ENCODE results near the gene SCN2B. TPM values are rescaled to one million over a fixed set of nuclear protein-coding genes. Genes with fewer than 3 reads are reported as not detected.

Gene SCN2B
- polyA plus RNA-seq, 1 of the 3 experiments (the other 2 are of a cell fraction) = 0.05 TPM

DNA sequence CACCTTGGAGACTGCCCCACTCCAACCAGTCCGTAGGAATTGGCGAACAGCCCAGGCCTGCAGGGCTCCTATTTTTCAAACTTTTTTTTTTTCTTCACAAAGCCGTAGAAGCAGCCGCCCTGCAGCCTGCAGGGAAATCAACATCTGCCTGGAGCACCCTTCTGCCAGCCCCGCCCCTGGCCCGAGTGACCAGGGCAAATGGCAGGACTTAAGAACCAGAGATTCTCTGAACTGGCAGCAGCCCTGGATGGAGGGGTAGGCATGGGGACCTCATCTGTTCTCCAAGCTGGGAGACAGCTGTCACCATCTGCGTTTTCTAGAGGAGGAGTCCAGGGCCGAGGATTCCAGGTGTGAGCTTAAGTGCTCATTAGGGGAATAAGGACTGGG, 5.6 kb downstream of the SCN2B start:
- no peak overlapping the region for H3K4me2 ChIP-seq
- no peaks in the 10 kb centered on the region for H3F3A ChIP-seq (replicated peaks; ENCODE audit: insufficient read depth)
- no peak overlapping the region for H3K9ac ChIP-seq
- WGBS (ENCODE audit: low lambda C conversion rate) = 52% methylated on average over 8 of the region's 8 CpGs
- H3K36me3 ChIP-seq (replicated peaks in 1 of 2; ENCODE audit: control insufficient read depth in 1 of 2, insufficient read depth in 2 of 2, low read length in 1 of 2) = no peaks in the 10 kb centered on the region
- H2AFZ ChIP-seq (ENCODE audit: low read depth) = no peak overlapping the region
- H3K27ac ChIP-seq (ENCODE audit: low read depth in 2 of 2, low read length in 1 of 2) = no peak overlapping the region
- ChIA-PET POLR2A (no interaction called here), CTCF (interaction anchor here (0.7 to 6.3 kb wide), 36 partner anchors 8 to 358 kb away, joined by 3 to 246 read pairs (median 4); partner anchors contain the start of gene SCN4B)
- H3K4me3 ChIP-seq (ENCODE audit: low read depth in 2 of 2, low read length in 1 of 2) = no peak overlapping the region
- no peaks in the 10 kb centered on the region for H3K79me2 ChIP-seq (ENCODE audit: insufficient read depth)
- H4K20me1 ChIP-seq (ENCODE audit: insufficient read depth) = no peaks in the 10 kb centered on the region
- no peak for DNase-seq
- no peaks in the 10 kb centered on the region for H3K9me2 ChIP-seq
- H3K9me3 ChIP-seq = no peaks in the 10 kb centered on the region
- TF ChIP-seq FOXM1 (IDR thresholded peaks at IDR 0.05; ENCODE audit: low read depth) = no peak
- TF ChIP-seq RCOR1 (IDR thresholded peaks at IDR 0.05; ENCODE audit: low read length) = no peak
- TF ChIP-seq CHD2 (IDR thresholded peaks at IDR 0.05; ENCODE audit: low read length, partially characterized antibody) = no peak
- TF ChIP-seq JUND (IDR thresholded peaks at IDR 0.05) = no peak
- TF ChIP-seq ELF1 (IDR thresholded peaks at IDR 0.05) = no peak
- peaks cover 0 to 2% of the 10 kb centered on the region in 2 experiments; a peak in 1 of 4 replicates for H3K4me1 ChIP-seq (ENCODE audit: control insufficient read depth in 1 of 2, insufficient read depth in 2 of 2, low read depth in 1 of 2, low read length in 1 of 2)
- H3K27me3 ChIP-seq (ENCODE audit: insufficient read depth) = peaks cover 38% of the 10 kb centered on the region

DNA sequence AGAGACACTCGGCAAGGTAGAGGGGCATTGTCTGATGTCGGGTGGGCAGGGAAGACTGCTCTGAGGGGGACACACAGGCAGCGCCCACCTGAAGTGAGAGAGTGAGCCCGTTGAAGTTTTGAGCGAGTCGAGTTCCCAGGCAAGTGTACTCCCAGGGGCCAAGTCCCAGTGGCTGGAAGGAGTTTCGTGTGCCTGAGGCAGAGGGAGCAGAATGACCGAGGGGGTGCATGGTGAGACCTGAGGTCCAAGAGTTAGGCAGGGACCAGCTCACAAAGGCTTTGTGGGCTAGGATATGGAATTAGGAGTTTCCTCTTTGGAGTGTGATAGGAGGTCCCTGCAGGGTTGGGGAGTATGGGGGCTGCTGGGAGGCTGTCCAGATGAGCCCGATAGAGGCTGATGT, 6.2 kb downstream of the SCN2B start:
- 41% methylated on average over 9 of the region's 9 CpGs for WGBS (ENCODE audit: low lambda C conversion rate)
- no peaks in the 10 kb centered on the region for H3K9me3 ChIP-seq
- no peak overlapping the region for H3K9ac ChIP-seq
- no peak overlapping the region for H3K27ac ChIP-seq (ENCODE audit: low read depth in 2 of 2, low read length in 1 of 2)
- DNase-seq = no peak
- no peak overlapping the region for H2AFZ ChIP-seq (ENCODE audit: low read depth)
- no peaks in the 10 kb centered on the region for H4K20me1 ChIP-seq (ENCODE audit: insufficient read depth)
- peaks cover 31% of the 10 kb centered on the region for H3K27me3 ChIP-seq (ENCODE audit: insufficient read depth)
- H3K9me2 ChIP-seq = no peaks in the 10 kb centered on the region
- POLR2A ChIA-PET = interaction anchor here (1.2 kb wide), 1 partner anchor 14 kb away, joined by 3 read pairs; no protein-coding TSS in a partner anchor
- no peaks in the 10 kb centered on the region for H3K36me3 ChIP-seq (replicated peaks in 1 of 2; ENCODE audit: control insufficient read depth in 1 of 2, insufficient read depth in 2 of 2, low read length in 1 of 2)
- H3K4me1 ChIP-seq (ENCODE audit: control insufficient read depth in 1 of 2, insufficient read depth in 2 of 2, low read depth in 1 of 2, low read length in 1 of 2) = peaks cover 0 to 2% of the 10 kb centered on the region in 2 experiments; a peak in 1 of 4 replicates
- TF ChIP-seq, protein P1, sequence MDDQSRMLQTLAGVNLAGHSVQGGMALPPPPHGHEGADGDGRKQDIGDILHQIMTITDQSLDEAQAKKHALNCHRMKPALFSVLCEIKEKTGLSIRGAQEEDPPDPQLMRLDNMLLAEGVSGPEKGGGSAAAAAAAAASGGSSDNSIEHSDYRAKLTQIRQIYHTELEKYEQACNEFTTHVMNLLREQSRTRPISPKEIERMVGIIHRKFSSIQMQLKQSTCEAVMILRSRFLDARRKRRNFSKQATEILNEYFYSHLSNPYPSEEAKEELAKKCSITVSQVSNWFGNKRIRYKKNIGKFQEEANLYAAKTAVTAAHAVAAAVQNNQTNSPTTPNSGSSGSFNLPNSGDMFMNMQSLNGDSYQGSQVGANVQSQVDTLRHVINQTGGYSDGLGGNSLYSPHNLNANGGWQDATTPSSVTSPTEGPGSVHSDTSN (IDR thresholded peaks at IDR 0.05) = no peak
- TF ChIP-seq RCOR1 (IDR thresholded peaks at IDR 0.05; ENCODE audit: low read length) (no peak), TCF12 (IDR thresholded peaks at IDR 0.05) (no peak), MEF2A (IDR thresholded peaks at IDR 0.05; ENCODE audit: borderline replicate concordance, low read depth) (no peak), MXI1 (IDR thresholded peaks at IDR 0.05; ENCODE audit: low read depth, low read length) (no peak), NRF1 (IDR thresholded peaks at IDR 0.05; ENCODE audit: low read depth, low read length) (no peak)
- TF ChIP-seq, protein P2, sequence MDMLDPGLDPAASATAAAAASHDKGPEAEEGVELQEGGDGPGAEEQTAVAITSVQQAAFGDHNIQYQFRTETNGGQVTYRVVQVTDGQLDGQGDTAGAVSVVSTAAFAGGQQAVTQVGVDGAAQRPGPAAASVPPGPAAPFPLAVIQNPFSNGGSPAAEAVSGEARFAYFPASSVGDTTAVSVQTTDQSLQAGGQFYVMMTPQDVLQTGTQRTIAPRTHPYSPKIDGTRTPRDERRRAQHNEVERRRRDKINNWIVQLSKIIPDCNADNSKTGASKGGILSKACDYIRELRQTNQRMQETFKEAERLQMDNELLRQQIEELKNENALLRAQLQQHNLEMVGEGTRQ (IDR thresholded peaks at IDR 0.05; ENCODE audit: borderline replicate concordance, low read depth, low read length) = no peak
- CTCF ChIA-PET = interaction anchor here (0.9 to 6.3 kb wide), 9 partner anchors 11 to 117 kb away, joined by 3 to 246 read pairs (median 15); no protein-coding TSS in a partner anchor
- no peak overlapping the region for H3K4me3 ChIP-seq (ENCODE audit: low read depth in 2 of 2, low read length in 1 of 2)
- H3F3A ChIP-seq (replicated peaks; ENCODE audit: insufficient read depth) = no peaks in the 10 kb centered on the region
- H3K4me2 ChIP-seq = no peak overlapping the region
- no peaks in the 10 kb centered on the region for H3K79me2 ChIP-seq (ENCODE audit: insufficient read depth)

Measured in SK-N-SH (cell line).